GM21447 (cell line): Measurements from ENCODE around the gene SYT14.
"Not testable (repeated sequence)": the region's sequence is repeated elsewhere in the genome, so short reads cannot be mapped to it uniquely, and the experiment has no call there.

Experiments used
- ATAC-seq: cut with Tn5 transposase; IDR thresholded peaks from one replicate; pipeline ENCODE4 v1.9.1; 2021; ENCODE audit not compliant: unreplicated experiment

Gene SYT14

DNA sequence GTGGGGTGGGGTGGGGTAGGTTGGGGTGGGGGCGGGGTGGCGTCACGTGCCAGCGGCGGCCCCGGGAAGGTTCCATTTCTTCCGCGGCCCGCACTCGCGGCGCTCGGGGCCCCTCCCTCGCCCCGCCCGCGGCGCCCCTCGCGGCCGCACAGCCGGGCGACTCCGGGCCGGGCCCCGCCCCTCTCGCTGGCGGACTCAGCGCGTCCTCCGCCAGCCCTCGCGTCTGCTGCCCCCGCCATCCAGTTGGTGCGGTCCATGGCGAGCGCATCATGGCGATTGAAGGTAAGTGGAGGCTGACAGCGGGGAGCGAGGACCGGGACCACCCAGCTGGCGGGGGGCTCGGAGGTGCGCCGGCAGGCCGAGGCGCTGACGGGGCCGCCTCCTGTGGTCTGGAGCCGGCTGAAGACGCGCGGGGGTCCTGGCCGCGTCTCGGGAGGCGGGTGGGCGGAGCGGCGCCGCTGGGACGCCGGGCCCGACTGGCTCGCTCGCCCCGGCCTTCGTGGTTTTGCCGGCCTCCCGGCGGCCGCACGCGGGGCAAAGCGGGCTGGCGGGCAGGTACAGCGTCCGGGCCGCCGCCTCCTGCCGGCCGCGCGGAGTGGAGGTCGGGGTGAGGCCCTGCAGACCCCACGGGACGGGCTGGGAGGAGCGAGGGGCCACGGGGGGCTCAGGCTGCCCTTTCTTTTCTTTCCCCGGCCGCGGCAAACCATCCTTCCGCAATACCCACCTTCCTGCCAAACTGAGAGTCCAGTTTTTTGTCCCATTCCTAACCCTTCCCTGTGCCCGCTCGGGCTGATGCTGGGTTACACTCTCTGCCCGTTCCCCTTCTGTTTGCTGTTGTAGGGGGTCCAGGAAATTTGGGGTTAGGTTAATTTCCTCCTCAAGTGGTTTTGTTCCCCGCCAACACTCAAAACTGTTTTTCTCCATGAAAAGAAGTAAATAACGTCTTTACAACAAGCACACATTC is at the start of gene SYT14:
Gene SYT14 (plus strand): TSS at position 222 of the 964 bp plus-strand sequence. CDS start 48 bp downstream, at position 270.
- no peak for ATAC-seq

DNA sequence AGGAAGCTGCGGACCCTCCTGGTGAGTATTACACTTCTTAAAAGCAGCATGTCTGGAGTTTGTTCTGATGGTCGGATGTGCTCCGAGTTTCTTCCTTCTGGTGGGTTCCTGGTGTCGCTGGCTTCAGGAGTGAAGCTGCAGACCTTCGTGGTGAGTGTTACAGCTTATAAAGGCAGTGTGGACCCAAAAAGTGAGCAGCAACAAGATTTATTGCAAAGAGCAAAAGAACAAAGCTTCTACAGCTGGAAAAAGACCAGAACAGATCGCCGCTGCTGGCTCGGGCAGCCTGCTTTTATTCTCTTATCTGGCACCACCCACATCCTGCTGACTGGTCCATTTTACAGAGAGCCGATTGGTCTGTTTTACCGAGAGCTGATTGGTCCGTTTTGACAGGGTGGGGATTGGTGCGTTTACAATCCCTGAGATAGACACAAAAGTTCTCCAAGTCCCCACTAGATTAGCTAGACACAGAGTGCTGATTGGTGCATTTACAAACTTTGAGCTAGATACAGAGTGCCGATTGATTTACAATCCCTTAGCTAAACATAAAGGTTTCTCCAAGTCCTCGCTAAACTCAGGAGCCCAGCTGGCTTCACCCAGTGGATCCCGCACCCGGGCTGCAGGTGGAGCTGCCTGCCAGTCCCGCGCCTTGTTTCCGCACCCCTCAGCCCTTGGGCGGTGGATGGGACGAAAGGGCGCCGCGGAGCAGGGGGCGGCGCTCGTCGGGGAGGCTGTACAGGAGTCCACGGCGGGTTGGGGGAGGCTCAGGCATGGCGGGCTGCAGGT is 49.5 kb upstream of the SYT14 start:
- not testable (repeated sequence) for ATAC-seq

DNA sequence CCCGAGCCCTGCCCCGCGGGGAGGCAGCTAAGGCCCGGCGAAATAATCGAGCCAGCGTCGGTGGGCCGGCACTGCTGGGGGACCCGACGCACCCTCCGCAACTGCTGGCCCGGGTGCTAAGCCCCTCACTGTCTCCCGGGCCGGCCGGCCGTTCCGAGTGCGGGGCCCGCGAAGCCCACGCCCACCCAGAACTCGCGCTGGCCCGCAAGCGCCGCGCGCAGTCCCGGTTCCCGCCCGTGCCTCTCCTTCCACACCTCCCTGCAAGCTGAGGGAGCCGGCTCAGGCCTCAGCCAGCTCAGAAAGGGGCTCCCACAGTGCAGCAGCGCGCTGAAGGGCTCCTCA is 49.0 kb upstream of the SYT14 start:
- ATAC-seq: no peak

DNA sequence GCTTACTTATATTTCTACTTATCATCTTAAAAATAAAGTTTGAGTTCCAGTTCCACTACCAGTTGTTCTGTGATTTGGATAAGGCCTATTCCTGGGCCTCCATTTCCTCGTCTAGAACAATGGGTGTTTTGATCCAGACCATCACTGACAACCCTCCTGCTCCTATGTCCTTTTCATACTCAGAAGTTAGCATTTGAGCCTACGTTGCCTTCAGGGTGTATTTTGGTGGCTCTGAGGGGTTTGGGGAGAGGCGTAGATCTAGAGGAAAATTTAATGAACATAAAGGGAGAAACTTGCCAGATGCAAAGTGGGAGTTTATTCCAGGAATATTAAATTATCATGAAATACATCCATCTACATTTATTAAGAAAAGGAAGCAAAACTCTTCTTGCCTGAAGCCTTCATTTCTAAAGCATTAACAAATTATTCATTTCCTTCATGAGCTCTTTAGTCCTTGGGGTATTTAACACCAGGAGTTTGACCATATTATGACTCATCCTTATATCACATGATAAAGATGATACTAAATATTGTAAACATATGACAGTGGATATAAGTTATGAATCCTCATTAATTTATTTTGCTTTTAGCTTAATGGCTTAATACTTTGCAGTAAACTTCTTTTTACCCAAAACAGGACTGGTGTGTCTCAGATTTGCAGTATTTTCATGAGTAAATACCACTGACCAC is 47.2 kb upstream of the SYT14 start:
- no peak for ATAC-seq

- ATAC-seq: no peak
These were observed 44.3 kb upstream of the SYT14 start for GRCh38 chr1:209893751-209894150.

DNA sequence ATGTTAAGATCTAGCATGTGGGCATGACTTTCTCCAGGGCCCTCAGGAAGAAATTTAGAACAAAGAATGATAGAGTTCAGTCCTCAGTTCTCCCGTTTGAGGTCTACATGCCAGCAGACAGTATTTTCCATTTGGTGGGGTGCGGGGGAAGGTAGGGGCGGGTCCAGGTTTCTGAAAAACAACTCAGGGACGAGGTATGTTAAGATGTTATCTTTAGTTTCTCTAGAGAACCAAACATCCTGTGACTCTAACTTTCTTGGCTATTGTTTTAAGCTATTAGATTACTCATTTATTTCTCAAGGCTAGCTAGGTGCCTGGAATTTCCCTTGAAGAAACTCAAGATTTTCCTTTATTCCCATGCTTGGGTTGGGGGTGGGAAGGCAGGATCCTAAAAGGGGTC is 42.3 kb upstream of the SYT14 start:
- ATAC-seq: no peak

DNA sequence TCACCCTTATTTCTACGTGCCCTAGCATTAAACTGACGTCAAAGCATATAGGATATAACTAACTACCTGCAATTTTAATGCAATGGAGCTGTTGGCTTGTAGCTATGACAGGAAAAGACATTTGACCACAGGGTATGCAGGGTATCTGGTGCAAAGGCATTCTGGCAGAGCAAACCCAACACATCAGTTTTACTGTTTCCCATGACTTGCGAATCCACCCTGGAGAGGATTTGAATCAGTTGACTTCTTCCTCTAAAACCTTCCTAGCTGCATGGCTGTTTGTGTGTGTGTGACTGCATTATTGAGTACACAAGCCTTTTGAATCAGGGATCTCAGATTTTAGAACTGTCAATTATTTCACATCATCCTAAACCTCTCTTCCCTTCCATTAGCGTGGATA is 41.7 kb upstream of the SYT14 start:
- ATAC-seq: no peak

DNA sequence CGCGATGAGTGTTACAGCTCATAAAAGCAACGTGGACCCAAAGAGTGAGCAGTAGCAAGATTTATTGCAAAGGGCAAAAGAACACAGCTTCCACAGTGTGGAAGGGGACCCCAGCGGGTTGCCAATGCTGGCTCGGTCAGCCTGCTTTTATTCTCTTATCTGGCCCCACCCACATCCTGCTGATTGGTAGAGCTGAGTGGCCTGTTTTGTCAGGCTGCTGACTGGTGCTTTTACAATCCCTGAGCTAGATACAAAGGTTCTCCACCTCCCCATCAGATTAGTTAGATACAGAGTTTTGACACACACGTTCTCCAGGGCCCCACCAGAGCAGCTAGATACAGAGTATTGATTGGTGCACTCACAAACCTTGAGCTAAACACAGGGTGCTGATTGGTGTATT is 39.7 kb upstream of the SYT14 start:
- ATAC-seq: not testable (repeated sequence)

GRCh38 chr1:209898851-209899250 is 39.2 kb upstream of the SYT14 start:
- not testable (repeated sequence) for ATAC-seq

- ATAC-seq: no peak
These were observed 38.1 kb upstream of the SYT14 start for GRCh38 chr1:209899948-209900347.

DNA sequence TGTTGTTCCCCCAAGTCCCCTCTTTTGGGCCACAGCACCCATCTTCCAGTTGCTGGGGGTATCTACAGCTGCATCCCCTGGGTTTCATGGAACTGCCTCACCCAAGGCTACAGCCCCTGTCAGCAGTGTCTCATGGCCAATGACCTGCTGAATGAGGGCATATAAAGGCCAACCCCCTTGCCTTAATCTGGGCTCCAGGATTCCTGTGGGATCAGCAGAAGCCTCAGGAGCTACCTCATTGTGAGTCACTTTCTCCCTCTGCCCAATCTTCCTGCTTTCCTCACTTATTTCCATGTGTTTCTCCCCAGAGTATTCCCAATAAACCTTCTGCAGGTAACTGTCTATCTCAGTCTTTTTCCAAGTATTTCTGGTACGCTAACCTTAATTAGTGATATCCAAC is 37.3 kb upstream of the SYT14 start:
- ATAC-seq: no peak

- ATAC-seq: no peak
These were observed 36.8 kb upstream of the SYT14 start for GRCh38 chr1:209901211-209901610.

DNA sequence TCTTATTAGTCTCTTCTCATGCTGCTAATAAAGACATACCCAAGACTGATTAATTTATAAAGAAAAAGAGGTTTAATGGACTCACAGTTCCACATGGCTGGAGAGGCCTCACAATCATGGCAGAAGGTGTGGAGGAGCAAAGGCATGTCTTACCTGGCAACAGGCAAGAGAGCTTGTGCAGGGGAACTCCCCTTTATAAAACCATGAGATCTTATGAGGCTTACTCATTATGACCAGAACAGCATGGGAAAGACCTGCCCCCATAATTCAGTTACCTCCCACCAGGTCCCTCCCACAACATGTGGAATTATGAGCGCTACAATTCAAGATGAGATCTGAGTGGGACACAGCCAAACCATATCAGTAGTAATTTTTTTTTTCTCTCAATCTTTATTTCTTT is 33.2 kb upstream of the SYT14 start:
- not testable (repeated sequence) for ATAC-seq

DNA sequence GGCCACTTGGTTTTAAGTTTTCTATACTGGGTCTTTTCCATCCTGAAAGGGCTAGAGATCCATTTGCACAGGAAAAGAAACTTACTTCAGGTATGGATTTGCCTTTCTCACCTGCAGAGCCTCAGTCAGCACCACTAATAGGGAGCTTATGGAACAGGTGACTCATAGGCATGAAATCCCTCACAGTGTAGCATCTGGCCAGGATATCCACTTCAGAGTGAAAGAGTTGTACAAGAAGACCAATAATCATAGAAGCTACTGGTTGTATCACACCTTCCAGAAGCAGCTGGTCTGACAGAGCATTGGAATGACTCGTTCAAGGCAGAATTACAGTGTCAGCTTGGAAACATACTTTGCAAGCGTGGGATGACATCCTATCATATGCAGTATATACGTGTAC is 26.3 kb upstream of the SYT14 start:
- no peak for ATAC-seq

- no peak for ATAC-seq
These were observed 25.7 kb upstream of the SYT14 start for GRCh38 chr1:209912306-209912705.

GRCh38 chr1:209919637-209920036 is 18.4 kb upstream of the SYT14 start:
- ATAC-seq: not testable (repeated sequence)

GRCh38 chr1:209920844-209921243 is 17.2 kb upstream of the SYT14 start:
- no peak for ATAC-seq

DNA sequence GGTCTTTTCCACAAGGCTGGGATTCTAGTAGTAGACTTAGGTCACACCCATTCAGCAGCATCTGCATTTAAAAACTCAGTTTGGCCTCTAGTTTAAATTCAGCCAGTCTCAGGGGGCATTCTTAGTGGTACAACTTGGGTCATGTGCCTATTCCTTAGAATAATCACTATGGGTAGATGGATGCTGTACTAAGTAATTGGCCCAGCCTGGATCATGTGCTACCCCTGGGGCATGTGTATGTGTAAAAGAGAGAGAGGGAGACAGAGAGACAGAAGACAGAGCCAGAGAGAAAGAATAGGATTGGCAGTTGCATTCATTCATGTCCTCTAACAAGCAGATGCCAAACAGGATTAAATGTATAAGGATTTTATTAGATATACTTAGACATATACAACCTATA is 13.6 kb upstream of the SYT14 start:
- no peak for ATAC-seq

DNA sequence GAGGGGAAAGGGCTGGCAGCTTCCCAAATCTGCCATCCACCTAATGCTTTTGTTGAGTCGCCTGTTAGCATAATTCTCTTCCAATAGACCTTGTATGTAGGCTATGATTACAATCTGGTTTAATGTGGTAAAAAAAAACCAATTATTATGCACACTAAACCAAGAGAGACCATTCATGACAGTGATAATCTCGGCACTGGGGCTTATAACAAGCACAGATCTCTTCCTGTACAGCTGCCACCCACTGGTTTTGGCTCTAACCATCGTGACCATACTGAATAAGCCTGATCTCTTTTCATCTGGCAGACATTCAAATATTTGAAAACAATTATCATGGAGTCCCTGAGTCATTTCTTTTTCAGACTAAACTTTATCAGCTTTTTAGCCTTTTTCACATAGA is 12.0 kb upstream of the SYT14 start:
- no peak for ATAC-seq

GRCh38 chr1:209927466-209927865 is 10.6 kb upstream of the SYT14 start:
- ATAC-seq: no peak

GRCh38 chr1:209929751-209930150 is 8.3 kb upstream of the SYT14 start:
- no peak for ATAC-seq
